Gastrocnemius medialis (tissue), 4 donors: ENCODE data around the gene FXYD4. TPM values are rescaled to one million over a fixed set of nuclear protein-coding genes. Genes with fewer than 3 reads are reported as not detected.
A peak's percentile ranks its signal among the peaks of the same experiment; 100 is the strongest.

ENCODE experiments used
- ATAC-seq, 2 donors: fragments of 150-250 bp; one replicate each; pipeline ENCODE4 v1.9.1; 2016
- DNase-seq, 2 donors: peaks; one replicate each; pipeline ENCODE4 v3.0.0-alpha.2; 2019
- H3K27ac ChIP-seq, 4 donors: fragments of 200-600 bp; sonication (generic); 1 replicate in 1 of 4; 2 replicates in 3 of 4; pipeline ENCODE4 v1.5.1; 2016 to 2018; ENCODE audit warnings: mild to moderate bottlenecking in 2 of 4, moderate library complexity in 1 of 4
- H3K27me3 ChIP-seq, 3 donors: fragments of 200-600 bp; sonication (generic) in 2 of 3; 1 replicate in 1 of 3; 2 replicates in 2 of 3; pipeline versions ENCODE4 v1.5.1 to v1.6.0; 2016 to 2019; ENCODE audit warnings: mild to moderate bottlenecking in 1 of 3, moderate library complexity in 1 of 3
- H3K36me3 ChIP-seq, 2 donors: fragments of 200-600 bp; sonication (generic) in 1 of 2; one replicate each; pipeline ENCODE4 v1.5.1; 2017 to 2018
- H3K4me1 ChIP-seq, 2 donors: fragments of 200-600 bp; sonication (generic) in 1 of 2; one replicate each; pipeline ENCODE4 v1.5.1; 2016 to 2017; ENCODE audit warnings: mild to moderate bottlenecking in 2 of 2
- H3K4me3 ChIP-seq, 4 donors: fragments of 200-600 bp; sonication (generic) in 3 of 4; 1 replicate in 1 of 4; 2 replicates in 3 of 4; pipeline ENCODE4 v1.5.1; 2016 to 2019; ENCODE audit warnings: mild to moderate bottlenecking in 2 of 4
- H3K9me3 ChIP-seq, 3 donors: fragments of 200-600 bp; sonication (generic) in 2 of 3; 1 replicate in 1 of 3; 2 replicates in 2 of 3; pipeline ENCODE4 v1.5.1; 2016 to 2019
- CTCF ChIP-seq, 5 experiments: fragments of 450-650 bp in 3 of 5; fragments of 200-600 bp in 2 of 5; sonication (generic) in 2 of 5; IDR thresholded peaks in 4 of 5; conservative IDR thresholded peaks in 1 of 5; 1 replicate in 4 of 5; 2 replicates in 1 of 5; pipeline ENCODE4 v1.5.1; 2016 to 2019; ENCODE audit warnings: antibody characterized with exemption in 5 of 5, mild to moderate bottlenecking in 3 of 5, moderate library complexity in 3 of 5
- POLR2A ChIP-seq, 2 donors: fragments of 450-650 bp; IDR thresholded peaks; one replicate each; pipeline ENCODE4 v1.6.1; 2017; ENCODE audit warnings: antibody characterized with exemption in 2 of 2, mild to moderate bottlenecking in 2 of 2, moderate library complexity in 2 of 2
- in situ Hi-C, 4 donors: fragments of 200-750 bp; cut with MboI; loops; one replicate each; pipeline versions ENCODE4 v1.15.0 to v1.8.0; 2017; ENCODE audit warnings: low sequenced_read_pairs in 4 of 4
- intact Hi-C: fragments of 100-400 bp; cut with DNase I; formaldehyde crosslinking; loops from one replicate; pipeline ENCODE4 v1.15.1; 2023; ENCODE audit warnings: low total_unique reads
- total RNA-seq, 4 donors: library from RNA; depleted of rRNA; stranded (reverse); fragments of >200 nt; gene quantifications; one replicate each; pipeline versions ENCODE4 v1.1.0 to v1.2.3, GENCODE V29; 2016

The FXYD4 gene
- not detected for total RNA-seq

- no peak within 1 kb of the TSS for H3K27ac ChIP-seq
- no peaks in the 10 kb centered on the region for H3K9me3 ChIP-seq
- no peak within 1 kb of the TSS for H3K4me3 ChIP-seq
- no peaks in the 10 kb centered on the region for H3K36me3 ChIP-seq
- ATAC-seq (no peak), DNase-seq (no peak)
- peaks cover 9 to 12% of the 10 kb centered on the region in 2 donors for H3K4me1 ChIP-seq
- H3K27me3 ChIP-seq = no peaks in the 10 kb centered on the region
- no peak for TF ChIP-seq CTCF (IDR thresholded peaks at IDR 0.05 in 4 of 5, conservative IDR thresholded peaks at IDR 0.05 in 1 of 5)
- TF ChIP-seq POLR2A (IDR thresholded peaks at IDR 0.05) = no peak
- intact Hi-C loops = no loop called here
- in situ Hi-C loops = no loop called here
Observed at GRCh38 chr10:43371418-43371817, at the start of gene FXYD4. TSS of gene FXYD4 (plus strand) at chr10:43371636. CDS start at chr10:43373747, 2,111 bp downstream.

GRCh38 chr10:43322331-43322730 lies 49.1 kb upstream of the FXYD4 start:
- Histone ChIP-seq H3K27ac (no peak overlapping the region), H3K4me3 (peak overlapping the region; percentile 9 to 48 (median 28)), H3K27me3 (peaks cover 0 to 3% (median 0%) of the 10 kb centered on the region in 3 donors), H3K4me1 (no peaks in the 10 kb centered on the region), H3K36me3 (no peaks in the 10 kb centered on the region), H3K9me3 (no peaks in the 10 kb centered on the region)
- DNase-seq (no peak), ATAC-seq (no peak)
- in situ Hi-C loops = no loop called here
- intact Hi-C loops = no loop called here
- TF ChIP-seq POLR2A (IDR thresholded peaks at IDR 0.05) (no peak), CTCF (IDR thresholded peaks at IDR 0.05 in 4 of 5, conservative IDR thresholded peaks at IDR 0.05 in 1 of 5) (no peak)

GRCh38 chr10:43322769-43323168 lies 48.7 kb upstream of the FXYD4 start:
- H3K4me1 ChIP-seq = no peaks in the 10 kb centered on the region
- in situ Hi-C loops (no loop called here), intact Hi-C loops (no loop called here)
- H3K27ac ChIP-seq = no peak overlapping the region
- H3K27me3 ChIP-seq = peaks cover 0 to 3% (median 0%) of the 10 kb centered on the region in 3 donors
- no peaks in the 10 kb centered on the region for H3K9me3 ChIP-seq
- TF ChIP-seq CTCF (IDR thresholded peaks at IDR 0.05 in 4 of 5, conservative IDR thresholded peaks at IDR 0.05 in 1 of 5) = no peak
- TF ChIP-seq POLR2A (IDR thresholded peaks at IDR 0.05) = no peak
- H3K36me3 ChIP-seq = no peaks in the 10 kb centered on the region
- peak; percentile 40 to 61 for DNase-seq
- peak; percentile 39 to 47 for ATAC-seq
- peak overlapping the region; percentile 9 to 48 (median 28) for H3K4me3 ChIP-seq

- TF ChIP-seq CTCF (IDR thresholded peaks at IDR 0.05 in 4 of 5, conservative IDR thresholded peaks at IDR 0.05 in 1 of 5) (no peak), POLR2A (IDR thresholded peaks at IDR 0.05) (no peak)
- intact Hi-C loops = no loop called here
- no peak for DNase-seq
- Histone ChIP-seq H3K27me3 (peaks cover 0 to 3% (median 0%) of the 10 kb centered on the region in 3 donors), H3K4me1 (no peaks in the 10 kb centered on the region), H3K9me3 (no peaks in the 10 kb centered on the region), H3K27ac (no peak overlapping the region), H3K36me3 (no peaks in the 10 kb centered on the region), H3K4me3 (peak overlapping the region in 3 of 4 donors; percentile 26 to 48 (median 30))
- in situ Hi-C loops = no loop called here
- no peak for ATAC-seq
Observed at GRCh38 chr10:43323245-43323644, 48.2 kb upstream of the FXYD4 start.

GRCh38 chr10:43324876-43325275 lies 46.6 kb upstream of the FXYD4 start:
- in situ Hi-C loops (no loop called here), intact Hi-C loops (no loop called here)
- H3K36me3 ChIP-seq = no peaks in the 10 kb centered on the region
- ATAC-seq (no peak), DNase-seq (no peak)
- no peak overlapping the region for H3K27ac ChIP-seq
- H3K4me1 ChIP-seq = no peaks in the 10 kb centered on the region
- TF ChIP-seq POLR2A (IDR thresholded peaks at IDR 0.05) (no peak), CTCF (IDR thresholded peaks at IDR 0.05 in 4 of 5, conservative IDR thresholded peaks at IDR 0.05 in 1 of 5) (no peak)
- H3K9me3 ChIP-seq = no peaks in the 10 kb centered on the region
- peaks cover 0 to 3% (median 0%) of the 10 kb centered on the region in 3 donors for H3K27me3 ChIP-seq
- H3K4me3 ChIP-seq = no peak overlapping the region
